Measurements from ENCODE around the gene LRP1-AS. TPM values are rescaled to one million over a fixed set of nuclear protein-coding genes. Genes with fewer than 3 reads are reported as not detected.

The LRP1-AS gene
- polyA plus RNA-seq, 2 of the 4 experiments (the other 2 are of a cell fraction): not detected

DNA sequence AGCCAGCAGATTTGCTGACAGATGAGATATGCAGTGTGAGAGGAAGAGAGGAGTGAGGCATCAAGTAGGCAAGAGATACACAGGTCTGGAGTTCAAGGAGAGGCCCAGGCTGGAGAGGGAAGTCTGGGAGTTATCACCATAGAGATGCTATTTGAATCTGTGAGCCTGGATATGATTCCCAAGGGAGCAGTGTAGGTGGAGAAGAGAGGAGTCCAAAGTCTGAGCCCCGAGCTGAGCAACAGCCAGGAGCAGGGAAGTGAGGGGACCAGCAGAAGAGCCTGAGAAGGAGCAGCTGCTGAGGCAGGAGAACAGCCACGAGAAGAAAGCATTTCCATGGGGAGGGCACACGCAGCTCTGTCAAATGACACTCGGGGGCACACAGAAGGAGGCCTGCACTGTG is 49.0 kb upstream of the LRP1-AS start:
- TF ChIP-seq SMC3 (IDR thresholded peaks at IDR 0.05): no peak
- no peak for TF ChIP-seq RARB (CRISPR knock-in tag; IDR thresholded peaks at IDR 0.05)
- no peak for TF ChIP-seq JUN (IDR thresholded peaks at IDR 0.05)
- no peak for TF ChIP-seq TFCP2L1 (CRISPR knock-in tag; IDR thresholded peaks at IDR 0.05)
- no peak for TF ChIP-seq ZFP36 (IDR thresholded peaks at IDR 0.05; ENCODE audit: borderline replicate concordance, partially characterized antibody)
- TF ChIP-seq NPAS2 (CRISPR knock-in tag; IDR thresholded peaks at IDR 0.05; ENCODE audit: borderline replicate concordance): no peak
- no peak for TF ChIP-seq ZNF302 (CRISPR knock-in tag; IDR thresholded peaks at IDR 0.05)
- TF ChIP-seq FOSL2 (IDR thresholded peaks at IDR 0.05): no peak
- no peak for TF ChIP-seq FOSL2 (CRISPR knock-in tag; IDR thresholded peaks at IDR 0.05)
- TF ChIP-seq CEBPB (IDR thresholded peaks at IDR 0.05): no peak
- TF ChIP-seq HEYL (CRISPR knock-in tag; IDR thresholded peaks at IDR 0.05): no peak
- TF ChIP-seq RAD21 (conservative IDR thresholded peaks at IDR 0.05 in 1 of 2, IDR thresholded peaks at IDR 0.05 in 1 of 2): no peak
- TF ChIP-seq PHF8 (IDR thresholded peaks at IDR 0.05; ENCODE audit: borderline replicate concordance, low read depth): no peak
- no peak for TF ChIP-seq CHD2 (IDR thresholded peaks at IDR 0.05; ENCODE audit: low read length, partially characterized antibody)
- no peak for TF ChIP-seq TP53 (CRISPR knock-in tag; IDR thresholded peaks at IDR 0.05)
- TF ChIP-seq CBX8 (IDR thresholded peaks at IDR 0.05): no peak
- no peak for TF ChIP-seq MAZ (IDR thresholded peaks at IDR 0.05; ENCODE audit: borderline replicate concordance, low read depth, low read length)
- TF ChIP-seq HOXA7 (CRISPR knock-in tag; IDR thresholded peaks at IDR 0.05): no peak
- TF ChIP-seq CBX2 (IDR thresholded peaks at IDR 0.05; ENCODE audit: borderline replicate concordance, low read depth): no peak
- TF ChIP-seq ESRRA (IDR thresholded peaks at IDR 0.05; ENCODE audit: borderline replicate concordance, low read length): no peak
- Histone ChIP-seq H3K4me1 (no peaks in the 10 kb centered on the region), H3K9me3 (no peaks in the 10 kb centered on the region), H3K4me3 (no peak overlapping the region), H3K27ac (no peak overlapping the region), H3K4me2 (no peak overlapping the region)
- CTCF ChIA-PET: interaction anchor here (0.8 to 20.5 kb wide), 8 partner anchors 8 to 128 kb away, joined by 3 to 383 read pairs (median 6); no protein-coding TSS in a partner anchor
- 65% methylated on average over 4 of the region's 4 CpGs for WGBS (ENCODE audit: missing lambda C conversion rate)
- ATAC-seq (peak in 1 of 2 experiments; percentile 30; a peak in 3 of 6 replicates), DNase-seq (ENCODE audit: low read depth in 1 of 2, low spot score in 1 of 2) (no peak), FAIRE-seq (no peak)
- POLR2A ChIA-PET: no interaction called here

DNA sequence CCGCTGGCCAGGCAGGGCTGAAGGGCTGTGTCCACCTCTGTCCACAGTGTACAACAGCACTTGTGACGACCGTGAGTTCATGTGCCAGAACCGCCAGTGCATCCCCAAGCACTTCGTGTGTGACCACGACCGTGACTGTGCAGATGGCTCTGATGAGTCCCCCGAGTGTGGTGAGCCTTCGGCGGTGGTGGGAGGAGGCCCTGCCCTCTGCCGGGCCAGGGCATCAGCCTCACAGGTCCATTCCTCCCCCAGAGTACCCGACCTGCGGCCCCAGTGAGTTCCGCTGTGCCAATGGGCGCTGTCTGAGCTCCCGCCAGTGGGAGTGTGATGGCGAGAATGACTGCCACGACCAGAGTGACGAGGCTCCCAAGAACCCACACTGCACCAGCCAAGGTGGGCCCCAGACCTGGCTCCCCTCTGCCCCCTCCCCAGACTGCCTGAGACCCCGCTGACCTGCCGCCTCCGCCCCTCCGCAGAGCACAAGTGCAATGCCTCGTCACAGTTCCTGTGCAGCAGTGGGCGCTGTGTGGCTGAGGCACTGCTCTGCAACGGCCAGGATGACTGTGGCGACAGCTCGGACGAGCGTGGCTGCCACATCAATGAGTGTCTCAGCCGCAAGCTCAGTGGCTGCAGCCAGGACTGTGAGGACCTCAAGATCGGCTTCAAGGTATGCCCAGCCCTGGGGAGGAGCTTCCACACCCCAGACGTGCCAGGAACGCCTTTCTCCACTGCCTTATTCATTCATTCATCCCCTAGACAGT is 48.4 kb upstream of the LRP1-AS start:
- H3K27ac ChIP-seq: no peak overlapping the region
- DNase-seq (ENCODE audit: low read depth in 1 of 2, low spot score in 1 of 2) (no peak), ATAC-seq (peak in 1 of 2 experiments; percentile 7; a peak in 3 of 6 replicates), FAIRE-seq (no peak)
- TF ChIP-seq ESRRA (IDR thresholded peaks at IDR 0.05; ENCODE audit: borderline replicate concordance, low read length): no peak
- TF ChIP-seq, protein P1, sequence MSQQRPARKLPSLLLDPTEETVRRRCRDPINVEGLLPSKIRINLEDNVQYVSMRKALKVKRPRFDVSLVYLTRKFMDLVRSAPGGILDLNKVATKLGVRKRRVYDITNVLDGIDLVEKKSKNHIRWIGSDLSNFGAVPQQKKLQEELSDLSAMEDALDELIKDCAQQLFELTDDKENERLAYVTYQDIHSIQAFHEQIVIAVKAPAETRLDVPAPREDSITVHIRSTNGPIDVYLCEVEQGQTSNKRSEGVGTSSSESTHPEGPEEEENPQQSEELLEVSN (IDR thresholded peaks at IDR 0.05; ENCODE audit: borderline replicate concordance, low read depth): no peak
- no peak for TF ChIP-seq SREBF2 (IDR thresholded peaks at IDR 0.05)
- TF ChIP-seq, protein P2, sequence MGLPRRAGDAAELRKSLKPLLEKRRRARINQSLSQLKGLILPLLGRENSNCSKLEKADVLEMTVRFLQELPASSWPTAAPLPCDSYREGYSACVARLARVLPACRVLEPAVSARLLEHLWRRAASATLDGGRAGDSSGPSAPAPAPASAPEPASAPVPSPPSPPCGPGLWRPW (IDR thresholded peaks at IDR 0.05): no peak
- TF ChIP-seq MAZ (IDR thresholded peaks at IDR 0.05; ENCODE audit: borderline replicate concordance, low read depth, low read length): no peak
- TF ChIP-seq FOSL2 (IDR thresholded peaks at IDR 0.05): no peak
- no peak for TF ChIP-seq FOSL2 (CRISPR knock-in tag; IDR thresholded peaks at IDR 0.05)
- no peak for TF ChIP-seq HEYL (CRISPR knock-in tag; IDR thresholded peaks at IDR 0.05)
- TF ChIP-seq MYC (IDR thresholded peaks at IDR 0.05; ENCODE audit: borderline replicate concordance, low read length): no peak
- no peak for TF ChIP-seq NFE2L2 (conservative IDR thresholded peaks at IDR 0.05; ENCODE audit: low read length)
- TF ChIP-seq FOXS1 (CRISPR knock-in tag; IDR thresholded peaks at IDR 0.05): no peak
- no peak for TF ChIP-seq KDM1A (IDR thresholded peaks at IDR 0.05; ENCODE audit: low read depth)
- TF ChIP-seq EHF (CRISPR knock-in tag; IDR thresholded peaks at IDR 0.05): no peak
- TF ChIP-seq JUN (IDR thresholded peaks at IDR 0.05): no peak
- TF ChIP-seq HOXB5 (CRISPR knock-in tag; IDR thresholded peaks at IDR 0.05): no peak
- TF ChIP-seq HOXB13 (CRISPR knock-in tag; IDR thresholded peaks at IDR 0.05; ENCODE audit: low read depth): no peak
- H3K9me3 ChIP-seq: no peaks in the 10 kb centered on the region
- no peak overlapping the region for H3K4me2 ChIP-seq
- CTCF ChIA-PET: interaction anchor here (0.6 to 20.5 kb wide), 6 partner anchors 18 to 81 kb away, joined by 3 to 383 read pairs (median 12); no protein-coding TSS in a partner anchor
- WGBS (ENCODE audit: missing lambda C conversion rate): 85% methylated on average over 30 of the region's 34 CpGs
- H3K4me1 ChIP-seq: no peaks in the 10 kb centered on the region
- POLR2A ChIA-PET: no interaction called here
- no peak overlapping the region for H3K4me3 ChIP-seq
